WERI-Rb-1 (cell line): ENCODE data around the gene POMT1.
"Not testable (repeated sequence)": the region's sequence is repeated elsewhere in the genome, so short reads cannot be mapped to it uniquely, and the experiment has no call there.

Experiments used
- DNase-seq: peaks from one replicate; pipeline ENCODE4 v3.0.0-alpha.2; 2020
- H3K27ac ChIP-seq: fragments of 250-450 bp; sonication (Bioruptor Pico); 2 replicates; pipeline ENCODE4 v1.5.1; 2020; ENCODE audit warnings: mild to moderate bottlenecking, moderate library complexity
- H3K27me3 ChIP-seq: fragments of 250-450 bp; sonication (Bioruptor Pico); 2 replicates; pipeline ENCODE4 v1.5.1; 2021; ENCODE audit warnings: mild to moderate bottlenecking, low read depth, moderate library complexity; ENCODE audit not compliant: insufficient read depth, severe bottlenecking
- H3K36me3 ChIP-seq: fragments of 250-450 bp; sonication (Bioruptor Pico); 2 replicates; pipeline ENCODE4 v1.5.1; 2020; ENCODE audit warnings: mild to moderate bottlenecking, moderate library complexity
- H3K4me3 ChIP-seq: 2 replicates; pipeline ENCODE4 v1.5.1; 2011; ENCODE audit warnings: low read depth, mild to moderate bottlenecking, control low read depth, low read length
- H3K9me3 ChIP-seq: fragments of 250-450 bp; sonication (Bioruptor Pico); 2 replicates; pipeline ENCODE4 v1.5.1; 2021; ENCODE audit warnings: mild to moderate bottlenecking, moderate library complexity; ENCODE audit not compliant: severe bottlenecking
- CTCF ChIP-seq: IDR thresholded peaks from 2 replicates; pipeline ENCODE4 v1.5.1; 2011; ENCODE audit warnings: low read depth, mild to moderate bottlenecking, control low read depth, inconsistent platforms, low read length

Gene POMT1

GRCh38 chr9:131469356-131469755 is 33.4 kb upstream of the POMT1 start:
- H3K27ac ChIP-seq, result no peak overlapping the region
- no peaks in the 10 kb centered on the region for H3K9me3 ChIP-seq
- H3K4me3 ChIP-seq, result no peak overlapping the region
- no peaks in the 10 kb centered on the region for H3K27me3 ChIP-seq
- no peak for DNase-seq
- H3K36me3 ChIP-seq, result peaks cover 100% of the 10 kb centered on the region
- no peak for TF ChIP-seq CTCF

GRCh38 chr9:131469951-131470350 is 32.8 kb upstream of the POMT1 start:
- DNase-seq, result no peak
- Histone ChIP-seq H3K4me3 (no peak overlapping the region), H3K9me3 (no peaks in the 10 kb centered on the region), H3K36me3 (peaks cover 100% of the 10 kb centered on the region), H3K27ac (no peak overlapping the region), H3K27me3 (no peaks in the 10 kb centered on the region)
- no peak for TF ChIP-seq CTCF

GRCh38 chr9:131470581-131470991 is 32.1 kb upstream of the POMT1 start:
- no peak for DNase-seq
- TF ChIP-seq CTCF, result no peak
- Histone ChIP-seq H3K4me3 (no peak overlapping the region), H3K9me3 (no peaks in the 10 kb centered on the region), H3K27me3 (no peaks in the 10 kb centered on the region), H3K36me3 (peaks cover 100% of the 10 kb centered on the region), H3K27ac (no peak overlapping the region)

- not testable (repeated sequence) for H3K4me3 ChIP-seq, DNase-seq, H3K27ac ChIP-seq, H3K27me3 ChIP-seq, H3K9me3 ChIP-seq
- peaks cover 100% of the 10 kb centered on the region for H3K36me3 ChIP-seq
Observed at GRCh38 chr9:131472085-131472484, 30.6 kb upstream of the POMT1 start.

- TF ChIP-seq CTCF, result no peak
- Histone ChIP-seq H3K27ac (no peak overlapping the region; the same call in 1 of the 2 replicates), H3K9me3 (no peaks in the 10 kb centered on the region), H3K4me3 (no peak overlapping the region), H3K36me3 (peaks cover 100% of the 10 kb centered on the region), H3K27me3 (no peaks in the 10 kb centered on the region)
- no peak for DNase-seq
Observed at GRCh38 chr9:131473198-131473885, 29.4 kb upstream of the POMT1 start.

GRCh38 chr9:131473891-131474290 is 28.8 kb upstream of the POMT1 start:
- H3K36me3 ChIP-seq, result peaks cover 100% of the 10 kb centered on the region
- H3K9me3 ChIP-seq, result no peaks in the 10 kb centered on the region
- no peaks in the 10 kb centered on the region for H3K27me3 ChIP-seq
- TF ChIP-seq CTCF, result no peak
- no peak overlapping the region; the same call in 1 of the 2 replicates for H3K27ac ChIP-seq
- no peak overlapping the region for H3K4me3 ChIP-seq
- DNase-seq, result no peak
